Mesodermal cell (in vitro differentiated cells): ENCODE results near the gene HCRTR1.

ENCODE experiments used
- H3K27ac ChIP-seq: 2 replicates; pipeline ENCODE4 v1.7.0; 2013; ENCODE audit warnings: mild to moderate bottlenecking, low read depth, low read length, moderate library complexity; ENCODE audit not compliant: severe bottlenecking
- H3K36me3 ChIP-seq: 2 replicates; pipeline ENCODE4 v1.7.1; 2013; ENCODE audit warnings: mild to moderate bottlenecking, low read length, moderate library complexity; ENCODE audit not compliant: control insufficient read depth, insufficient read depth
- H3K4me1 ChIP-seq: one replicate; pipeline ENCODE4 v1.7.1; 2013; ENCODE audit warnings: mild to moderate bottlenecking, low read length; ENCODE audit not compliant: insufficient read depth, control insufficient read depth, poor library complexity, severe bottlenecking
- H3K4me3 ChIP-seq: 2 replicates; pipeline ENCODE4 v1.7.0; 2013; ENCODE audit warnings: low read length, control low read depth, mild to moderate bottlenecking; ENCODE audit not compliant: insufficient read depth, poor library complexity, severe bottlenecking; ENCODE audit errors: extremely low read depth
- H3K9me3 ChIP-seq: 2 replicates; pipeline ENCODE4 v1.7.1; 2013; ENCODE audit warnings: mild to moderate bottlenecking, low read length, moderate library complexity; ENCODE audit not compliant: control insufficient read depth
- WGBS, 2 experiments: methylation state at CpG; one replicate each; pipeline ENCODE4 v1.1.5; 2013; ENCODE audit warnings: missing lambda C conversion rate in 2 of 2; ENCODE audit not compliant: insufficient coverage in 2 of 2; 5-methylcytosine and 5-hydroxymethylcytosine counted together

The HCRTR1 gene

GRCh38 chr1:31621847-31622730 is 4.6 kb downstream of the HCRTR1 start:
- Histone ChIP-seq H3K9me3 (no peaks in the 10 kb centered on the region), H3K36me3 (peaks cover 1% of the 10 kb centered on the region), H3K4me3 (no peak overlapping the region), H3K27ac (no peak overlapping the region), H3K4me1 (peaks cover 19% of the 10 kb centered on the region)
- WGBS, 2 experiments: 86 to 94% methylated on average over 9 to 13 of the region's 15 CpGs

- WGBS, 2 experiments: 94 to 99% methylated on average over 9 to 10 of the region's 12 CpGs
- Histone ChIP-seq H3K4me3 (no peak overlapping the region), H3K4me1 (peaks cover 32% of the 10 kb centered on the region), H3K9me3 (no peaks in the 10 kb centered on the region), H3K27ac (no peak overlapping the region), H3K36me3 (peaks cover 13% of the 10 kb centered on the region)
Measured at GRCh38 chr1:31623365-31623764, 5.9 kb downstream of the HCRTR1 start.

GRCh38 chr1:31624309-31624708 is 6.8 kb downstream of the HCRTR1 start:
- 93 to 95% methylated on average over 5 of the region's 5 CpGs for WGBS, 2 experiments
- Histone ChIP-seq H3K4me3 (no peak overlapping the region), H3K27ac (no peak overlapping the region), H3K9me3 (no peaks in the 10 kb centered on the region), H3K4me1 (peaks cover 41% of the 10 kb centered on the region), H3K36me3 (peaks cover 22% of the 10 kb centered on the region)

- Histone ChIP-seq H3K4me1 (peaks cover 47% of the 10 kb centered on the region), H3K4me3 (no peak overlapping the region), H3K27ac (no peak overlapping the region), H3K9me3 (no peaks in the 10 kb centered on the region), H3K36me3 (peaks cover 29% of the 10 kb centered on the region)
- 92 to 96% methylated on average over 6 to 16 of the region's 16 CpGs for WGBS, 2 experiments
Measured at GRCh38 chr1:31624731-31625514, 7.4 kb downstream of the HCRTR1 start.

GRCh38 chr1:31625561-31626222 is 8.2 kb downstream of the HCRTR1 start:
- Histone ChIP-seq H3K36me3 (peaks cover 36% of the 10 kb centered on the region), H3K4me3 (no peak overlapping the region), H3K9me3 (no peaks in the 10 kb centered on the region), H3K27ac (peak overlapping the region; percentile 29), H3K4me1 (peaks cover 51% of the 10 kb centered on the region)
- 93% methylated on average over 3 of the region's 4 CpGs; no CpG with 5 or more reads in 1 of the 2 experiments for WGBS, 2 experiments

- H3K9me3 ChIP-seq: no peaks in the 10 kb centered on the region
- no peak overlapping the region for H3K4me3 ChIP-seq
- peaks cover 51% of the 10 kb centered on the region for H3K4me1 ChIP-seq
- 74 to 80% methylated on average over 23 of the region's 23 CpGs for WGBS, 2 experiments
- H3K27ac ChIP-seq: peak overlapping the region; percentile 49
- peaks cover 42% of the 10 kb centered on the region for H3K36me3 ChIP-seq
Measured at GRCh38 chr1:31626223-31627207, 9.0 kb downstream of the HCRTR1 start.

- H3K4me3 ChIP-seq: no peak overlapping the region
- peaks cover 51% of the 10 kb centered on the region for H3K4me1 ChIP-seq
- no peaks in the 10 kb centered on the region for H3K9me3 ChIP-seq
- H3K36me3 ChIP-seq: peaks cover 47% of the 10 kb centered on the region
- H3K27ac ChIP-seq: peak overlapping the region; percentile 23
- 91 to 98% methylated on average over 8 to 12 of the region's 13 CpGs for WGBS, 2 experiments
Measured at GRCh38 chr1:31627301-31627929, 9.9 kb downstream of the HCRTR1 start.

GRCh38 chr1:31627930-31628559 is 10.6 kb downstream of the HCRTR1 start:
- H3K4me3 ChIP-seq: no peak overlapping the region
- peaks cover 53% of the 10 kb centered on the region for H3K36me3 ChIP-seq
- H3K4me1 ChIP-seq: peaks cover 51% of the 10 kb centered on the region
- no peaks in the 10 kb centered on the region for H3K9me3 ChIP-seq
- 85 to 86% methylated on average over 8 to 10 of the region's 11 CpGs for WGBS, 2 experiments
- H3K27ac ChIP-seq: no peak overlapping the region

GRCh38 chr1:31628931-31629556 is 11.6 kb downstream of the HCRTR1 start:
- 84 to 98% methylated on average over 5 to 6 of the region's 6 CpGs for WGBS, 2 experiments
- Histone ChIP-seq H3K4me1 (peaks cover 51% of the 10 kb centered on the region), H3K36me3 (peaks cover 61% of the 10 kb centered on the region), H3K4me3 (no peak overlapping the region), H3K27ac (peak overlapping the region; percentile 30), H3K9me3 (no peaks in the 10 kb centered on the region)
